GM12891 (cell line): ENCODE measurements around the gene ZDHHC11B.
"Not testable (repeated sequence)": the region's sequence is repeated elsewhere in the genome, so short reads cannot be mapped to it uniquely, and the experiment has no call there.

Source experiments
- DNase-seq: peaks from one replicate; pipeline ENCODE4 v3.0.0; 2011; ENCODE audit warnings: low spot score; ENCODE audit not compliant: insufficient read length
- FAIRE-seq: peaks from 2 replicates; lab custom pipeline; 2011; peaks lifted over from hg19 to GRCh38; lab: Jason Lieb, UNC
- PAX5 ChIP-seq: IDR thresholded peaks from 2 replicates; pipeline ENCODE4 v1.6.1; 2011; ENCODE audit warnings: low read length, moderate library complexity, mild to moderate bottlenecking; ENCODE audit not compliant: insufficient read depth, severe bottlenecking
- POLR2A ChIP-seq: IDR thresholded peaks from 2 replicates; pipeline ENCODE4 v1.6.1; 2011; ENCODE audit warnings: low read depth, low read length, control low read depth
- POLR2AphosphoS5 ChIP-seq: IDR thresholded peaks from 2 replicates; pipeline ENCODE4 v1.6.1; 2011; ENCODE audit warnings: low read depth, low read length, control low read depth
- POU2F2 ChIP-seq: IDR thresholded peaks from 2 replicates; pipeline ENCODE4 v1.6.1; 2011; ENCODE audit warnings: low read depth, mild to moderate bottlenecking, control low read depth, low read length, moderate library complexity
- SPI1 ChIP-seq: IDR thresholded peaks from 2 replicates; pipeline ENCODE4 v1.6.1; 2011; ENCODE audit warnings: low read depth, low read length, control low read depth
- TAF1 ChIP-seq: IDR thresholded peaks from 2 replicates; pipeline ENCODE4 v1.6.1; 2011; ENCODE audit warnings: low read depth, low read length, control low read depth

The ZDHHC11B gene

DNA sequence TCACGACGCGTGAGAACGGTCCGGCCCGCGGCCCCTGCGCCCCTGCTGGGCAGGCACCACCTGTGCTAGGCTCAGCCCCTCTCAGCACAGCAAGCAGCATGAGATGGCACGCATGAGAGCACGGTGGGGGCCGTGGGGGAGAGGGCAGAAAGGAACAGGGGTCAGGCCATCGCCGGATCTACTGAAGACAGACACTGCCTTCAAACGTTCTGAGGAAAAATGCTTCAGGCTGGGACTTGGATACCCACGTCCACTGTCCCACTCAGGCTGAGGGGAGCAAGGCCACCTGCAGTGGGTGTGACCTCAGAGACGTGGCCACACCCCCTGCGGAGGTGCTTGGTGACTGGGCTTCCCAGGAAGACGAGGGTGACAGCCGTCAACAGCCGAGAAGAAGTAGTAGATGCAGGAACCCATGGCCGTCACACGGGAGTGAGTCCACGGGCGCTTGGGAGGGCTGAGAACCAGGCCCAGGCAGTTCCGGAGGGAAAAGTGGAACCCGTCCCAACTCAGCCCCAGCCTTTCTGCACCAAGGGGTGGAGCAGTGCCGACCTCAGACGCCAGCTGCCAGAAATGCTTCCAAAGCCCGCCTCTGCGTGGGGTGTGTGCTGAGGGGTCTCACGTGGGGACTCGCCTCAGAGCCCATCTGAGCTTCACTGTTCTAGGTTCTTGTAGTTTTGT lies 104.3 kb downstream of the ZDHHC11B start:
- FAIRE-seq, DNase-seq: not testable (repeated sequence)

GRCh38 chr5:679166-679895 lies 105.2 kb downstream of the ZDHHC11B start:
- not testable (repeated sequence) for DNase-seq, FAIRE-seq

DNA sequence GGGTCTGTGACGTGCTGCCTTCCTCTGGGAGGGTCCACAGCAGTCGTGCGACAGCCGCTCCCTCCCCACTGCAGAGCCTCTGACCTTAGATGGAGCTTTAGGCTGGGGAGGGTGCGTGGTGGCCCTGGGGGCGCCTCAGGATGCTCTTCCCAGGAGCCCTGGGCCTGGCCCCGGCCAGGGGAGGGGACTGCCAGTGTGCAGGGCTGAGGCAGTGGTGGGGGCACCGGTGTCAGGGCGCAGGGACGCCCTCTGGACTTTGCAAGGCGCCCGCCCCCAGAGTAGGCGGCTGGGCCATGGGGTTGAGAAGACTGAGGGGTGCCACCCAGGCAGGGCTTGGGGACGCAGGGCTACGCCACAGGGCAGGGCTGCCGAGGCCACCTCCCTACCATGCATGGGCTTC lies 106.0 kb downstream of the ZDHHC11B start:
- not testable (repeated sequence) for DNase-seq, FAIRE-seq

DNA sequence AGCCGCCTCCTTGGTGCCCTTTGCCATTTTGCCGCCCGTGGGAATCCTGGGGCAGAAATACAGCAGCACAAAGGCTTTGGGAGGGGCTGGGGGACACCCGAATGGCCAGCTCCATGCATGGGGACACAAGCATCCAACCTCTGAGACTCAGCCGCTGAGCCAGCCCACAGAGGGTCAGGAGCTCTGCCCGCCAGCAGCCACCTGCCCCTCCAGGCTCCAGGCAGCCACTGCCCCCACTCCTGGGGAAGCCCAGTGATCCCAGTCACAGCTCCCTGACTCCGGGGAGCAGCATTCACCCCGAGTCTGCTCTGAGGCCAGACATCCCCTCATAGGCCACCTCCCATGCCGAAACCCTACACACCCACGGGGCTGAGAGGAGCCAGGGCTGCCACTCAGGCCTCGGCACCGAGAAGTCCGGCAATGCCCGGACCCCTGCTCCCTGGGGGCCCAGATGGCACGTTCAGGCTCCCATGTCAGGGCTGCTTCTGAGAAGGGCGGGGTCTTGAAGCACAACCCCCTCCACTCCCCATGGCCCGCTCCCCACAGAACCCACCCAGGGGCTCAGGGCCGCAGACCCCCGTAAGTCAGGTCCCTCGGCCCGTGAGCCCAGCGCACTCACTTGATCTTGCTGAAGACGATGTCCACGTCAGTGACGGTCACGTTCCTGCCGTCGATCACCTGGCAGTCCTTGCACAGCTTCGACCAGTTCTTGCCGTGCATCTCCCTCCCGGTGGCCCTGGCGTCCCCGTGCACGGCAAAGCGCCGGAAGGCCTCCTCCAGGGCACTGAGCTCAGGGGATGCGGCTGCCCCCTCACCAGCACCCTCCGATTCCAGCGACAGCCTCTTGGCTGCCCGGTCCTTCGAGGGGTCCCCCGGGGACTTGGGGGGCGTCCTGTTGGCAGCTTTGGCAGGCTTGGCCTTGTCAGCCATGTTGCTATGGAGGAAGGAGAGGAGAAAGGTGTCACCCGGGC lies 107.1 kb downstream of the ZDHHC11B start:
- DNase-seq, result no peak
- peak; percentile 33 for FAIRE-seq
- no peak for TF ChIP-seq PAX5
- TF ChIP-seq POLR2AphosphoS5, result no peak
- TF ChIP-seq POLR2A, result no peak
- no peak for TF ChIP-seq SPI1
- no peak for TF ChIP-seq POU2F2
- no peak for TF ChIP-seq TAF1

DNA sequence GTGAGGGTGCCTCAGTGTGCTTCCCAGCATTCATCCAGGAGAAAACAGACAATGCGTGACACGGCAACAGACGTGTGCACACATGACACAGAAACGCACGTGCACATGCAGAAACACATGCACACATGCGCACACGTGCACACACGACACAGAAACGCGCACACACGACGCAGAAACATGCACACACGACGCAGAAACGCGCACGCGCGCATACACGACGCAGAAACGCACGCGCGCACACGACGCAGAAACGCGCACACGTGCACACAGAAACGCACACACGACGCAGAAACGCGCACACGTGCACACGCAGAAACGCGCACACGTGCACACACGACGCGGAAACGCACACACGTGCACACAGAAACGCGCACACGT lies 107.8 kb downstream of the ZDHHC11B start:
- no peak for DNase-seq
- peak; percentile 76 for FAIRE-seq
- TF ChIP-seq TAF1 (no peak), PAX5 (no peak)

DNA sequence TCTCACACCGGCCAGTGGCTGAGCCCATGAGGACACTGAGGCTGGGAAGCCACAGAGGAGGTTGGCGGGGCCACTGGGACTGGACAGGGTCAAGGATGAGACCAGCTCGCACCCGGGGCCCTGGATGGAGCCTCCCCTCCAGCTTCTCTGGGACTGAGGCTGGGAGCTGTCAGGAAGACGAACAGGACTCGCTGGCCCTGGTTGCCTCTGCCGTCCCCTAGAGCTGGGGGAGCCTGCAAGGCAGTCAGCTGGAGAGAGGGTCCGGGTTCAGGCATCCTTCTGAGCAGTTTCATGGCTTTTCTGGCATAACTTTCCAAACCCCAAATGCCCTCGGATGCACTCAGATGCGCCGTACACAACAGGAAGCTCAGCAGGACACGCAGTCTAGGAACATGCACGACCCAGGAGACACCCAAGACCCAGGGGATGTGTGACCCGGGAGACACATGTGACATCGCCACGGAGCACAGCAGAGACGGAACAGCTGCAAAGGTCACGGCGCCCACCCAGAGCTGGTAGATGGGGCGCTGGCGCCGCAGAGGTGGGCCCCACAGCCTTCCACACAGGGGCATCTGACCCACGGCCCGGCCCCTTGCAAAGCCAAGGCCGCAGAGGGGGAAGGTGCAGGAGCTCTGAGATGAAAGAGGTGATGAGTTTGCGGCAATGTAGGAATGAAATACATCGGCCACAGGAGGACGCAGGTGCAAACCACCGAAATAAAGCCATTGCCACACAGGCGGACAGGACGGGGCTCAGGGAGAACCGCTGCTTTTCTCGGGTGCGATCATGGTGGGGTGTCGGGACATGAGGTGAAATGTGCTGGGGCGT lies 108.4 kb downstream of the ZDHHC11B start:
- TF ChIP-seq SPI1 (no peak), TAF1 (no peak), POLR2A (no peak)
- DNase-seq (no peak), FAIRE-seq (no peak)

- no peak for TF ChIP-seq TAF1
- no peak for TF ChIP-seq POLR2A
- TF ChIP-seq SPI1, result no peak
- TF ChIP-seq PAX5, result no peak
- TF ChIP-seq POU2F2, result no peak
- no peak for TF ChIP-seq POLR2AphosphoS5
- FAIRE-seq (no peak), DNase-seq (no peak)
Measured at GRCh38 chr5:675111-675870, 109.2 kb downstream of the ZDHHC11B start.

DNA sequence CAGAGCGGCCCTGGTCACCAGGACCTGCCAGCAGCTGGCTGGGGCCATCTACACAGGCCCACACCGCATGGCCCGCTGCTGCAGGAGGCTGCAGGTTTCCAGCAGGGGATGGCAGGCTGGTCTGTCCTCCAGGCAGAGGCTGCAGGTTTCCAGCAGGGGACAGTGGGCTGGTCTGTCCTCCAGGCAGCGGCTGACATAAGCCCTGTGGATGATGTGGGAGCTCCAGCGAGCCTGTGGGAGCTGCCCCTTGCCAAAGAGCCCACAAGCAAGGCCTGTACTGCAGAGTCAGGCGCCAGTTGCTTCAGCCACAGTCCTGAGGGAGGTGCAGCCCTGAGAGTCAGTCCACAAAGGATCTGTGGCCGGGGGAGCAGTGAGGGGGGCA lies 109.9 kb downstream of the ZDHHC11B start:
- TF ChIP-seq POU2F2 (no peak), POLR2AphosphoS5 (no peak), POLR2A (no peak), PAX5 (no peak), TAF1 (no peak), SPI1 (no peak)
- FAIRE-seq, result no peak
- DNase-seq, result no peak

DNA sequence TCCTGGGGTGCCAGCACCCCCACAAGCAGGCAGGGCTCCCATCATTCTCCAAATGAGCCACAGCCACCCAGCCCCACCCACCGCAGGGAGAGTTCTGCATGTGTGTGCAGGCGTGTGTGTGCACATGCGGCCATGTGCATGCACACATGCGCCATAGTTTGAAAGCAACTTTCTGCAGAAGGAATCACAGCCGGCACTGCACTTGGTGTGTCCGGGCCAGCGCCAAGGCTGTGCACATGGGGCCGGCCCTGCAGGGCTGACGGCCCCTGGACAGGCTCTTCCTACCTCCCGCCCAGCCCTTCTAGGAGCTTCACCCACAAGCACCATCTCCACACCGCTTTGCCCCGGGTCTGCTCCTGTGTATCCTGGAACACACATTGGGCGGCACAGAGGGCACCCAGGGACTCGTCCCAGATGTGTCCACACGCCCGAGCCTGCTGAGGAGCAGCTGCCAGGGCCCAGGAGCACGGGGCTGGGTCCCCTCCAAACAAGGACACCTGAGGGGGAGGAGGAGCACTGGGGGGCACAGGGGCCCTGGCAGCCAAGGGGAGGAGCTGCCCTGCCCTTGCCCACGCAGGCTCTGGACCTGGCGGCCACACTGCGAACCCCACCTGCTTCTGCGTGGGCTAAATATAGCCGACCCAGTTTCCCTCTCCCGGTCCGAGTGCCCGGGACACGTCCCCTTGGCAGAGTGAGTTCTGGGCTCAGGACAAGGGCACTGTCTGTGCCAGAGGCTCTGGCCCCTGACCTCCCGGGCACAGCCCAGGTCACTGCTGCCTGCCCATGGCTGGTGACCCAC lies 110.5 kb downstream of the ZDHHC11B start:
- DNase-seq (no peak), FAIRE-seq (no peak)

More for the DNA sequence above, 110.5 kb downstream of the ZDHHC11B start:
- no peak for TF ChIP-seq TAF1
- TF ChIP-seq PAX5, result no peak
- TF ChIP-seq POU2F2, result no peak
- TF ChIP-seq SPI1, result no peak
